RWPE2 (cell line): ENCODE data around the gene CDH12.

Experiments used
- ATAC-seq: fragments of 200-7000 bp; cut with Tn5 transposase; 3 replicates; pipeline ENCODE4 v1.9.1; 2021; ENCODE audit warnings: low read depth
- DNase-seq: peaks from one replicate; pipeline ENCODE4 v3.0.0-alpha.2; 2020; ENCODE audit warnings: low spot score
- H3K27ac ChIP-seq: fragments of 450-650 bp; 2 replicates; pipeline ENCODE4 v1.5.1; 2017; ENCODE audit warnings: mild to moderate bottlenecking; ENCODE audit not compliant: poor library complexity, severe bottlenecking
- H3K27me3 ChIP-seq: fragments of 250-450 bp; sonication (Bioruptor Pico); 2 replicates; pipeline ENCODE4 v1.5.1; 2021; ENCODE audit warnings: mild to moderate bottlenecking, moderate library complexity; ENCODE audit not compliant: insufficient read depth, poor library complexity, severe bottlenecking
- H3K36me3 ChIP-seq: fragments of 250-450 bp; sonication (Bioruptor Pico); 2 replicates; pipeline ENCODE4 v1.5.1; 2020; ENCODE audit warnings: low read depth, mild to moderate bottlenecking, moderate library complexity
- H3K4me1 ChIP-seq: fragments of 250-450 bp; sonication (Bioruptor Pico); 2 replicates; pipeline ENCODE4 v1.5.1; 2021; ENCODE audit warnings: mild to moderate bottlenecking, moderate library complexity; ENCODE audit not compliant: insufficient read depth, poor library complexity, severe bottlenecking
- H3K4me3 ChIP-seq: fragments of 250-450 bp; sonication (Bioruptor Pico); 2 replicates; pipeline ENCODE4 v1.5.1; 2021; ENCODE audit warnings: mild to moderate bottlenecking, moderate library complexity; ENCODE audit not compliant: severe bottlenecking
- H3K9me3 ChIP-seq: fragments of 250-450 bp; sonication (Bioruptor Pico); 2 replicates; pipeline ENCODE4 v1.5.1; 2021; ENCODE audit warnings: mild to moderate bottlenecking, moderate library complexity; ENCODE audit not compliant: severe bottlenecking
- TF ChIP-seq, protein P1 (sequence below): fragments of 450-650 bp; IDR thresholded peaks from one replicate; pipeline ENCODE4 v1.5.1; 2017; ENCODE audit warnings: mild to moderate bottlenecking, moderate library complexity; ENCODE audit not compliant: poor library complexity, severe bottlenecking

Gene CDH12

DNA sequence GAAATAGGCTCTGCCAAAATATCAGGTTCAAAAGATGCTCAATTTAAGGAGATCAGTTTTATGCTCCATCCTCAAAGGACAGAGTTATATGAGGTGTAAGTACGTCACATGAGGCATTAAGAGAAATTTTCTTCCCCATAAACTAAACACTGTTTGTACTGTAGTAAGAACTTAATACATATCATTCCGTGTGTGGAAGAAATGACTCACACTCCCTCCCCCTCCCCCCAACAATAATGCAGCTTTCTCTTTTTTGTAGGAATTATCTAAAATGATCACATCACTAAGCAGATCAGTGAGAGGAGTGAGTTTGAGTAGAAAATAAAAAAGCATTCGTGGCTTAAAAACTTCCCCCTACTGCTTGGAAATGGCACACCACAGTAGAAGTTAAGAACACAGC is 2.2 kb downstream of the CDH12 start:
- peaks cover 10% of the 10 kb centered on the region for H3K4me1 ChIP-seq
- H3K36me3 ChIP-seq = no peaks in the 10 kb centered on the region
- no peak for DNase-seq
- no peak overlapping the region for H3K27ac ChIP-seq
- no peak overlapping the region for H3K4me3 ChIP-seq
- H3K27me3 ChIP-seq = peaks cover 50% of the 10 kb centered on the region
- no peak for ATAC-seq
- no peaks in the 10 kb centered on the region for H3K9me3 ChIP-seq
- TF ChIP-seq, protein P1, sequence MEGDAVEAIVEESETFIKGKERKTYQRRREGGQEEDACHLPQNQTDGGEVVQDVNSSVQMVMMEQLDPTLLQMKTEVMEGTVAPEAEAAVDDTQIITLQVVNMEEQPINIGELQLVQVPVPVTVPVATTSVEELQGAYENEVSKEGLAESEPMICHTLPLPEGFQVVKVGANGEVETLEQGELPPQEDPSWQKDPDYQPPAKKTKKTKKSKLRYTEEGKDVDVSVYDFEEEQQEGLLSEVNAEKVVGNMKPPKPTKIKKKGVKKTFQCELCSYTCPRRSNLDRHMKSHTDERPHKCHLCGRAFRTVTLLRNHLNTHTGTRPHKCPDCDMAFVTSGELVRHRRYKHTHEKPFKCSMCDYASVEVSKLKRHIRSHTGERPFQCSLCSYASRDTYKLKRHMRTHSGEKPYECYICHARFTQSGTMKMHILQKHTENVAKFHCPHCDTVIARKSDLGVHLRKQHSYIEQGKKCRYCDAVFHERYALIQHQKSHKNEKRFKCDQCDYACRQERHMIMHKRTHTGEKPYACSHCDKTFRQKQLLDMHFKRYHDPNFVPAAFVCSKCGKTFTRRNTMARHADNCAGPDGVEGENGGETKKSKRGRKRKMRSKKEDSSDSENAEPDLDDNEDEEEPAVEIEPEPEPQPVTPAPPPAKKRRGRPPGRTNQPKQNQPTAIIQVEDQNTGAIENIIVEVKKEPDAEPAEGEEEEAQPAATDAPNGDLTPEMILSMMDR = no peak

DNA sequence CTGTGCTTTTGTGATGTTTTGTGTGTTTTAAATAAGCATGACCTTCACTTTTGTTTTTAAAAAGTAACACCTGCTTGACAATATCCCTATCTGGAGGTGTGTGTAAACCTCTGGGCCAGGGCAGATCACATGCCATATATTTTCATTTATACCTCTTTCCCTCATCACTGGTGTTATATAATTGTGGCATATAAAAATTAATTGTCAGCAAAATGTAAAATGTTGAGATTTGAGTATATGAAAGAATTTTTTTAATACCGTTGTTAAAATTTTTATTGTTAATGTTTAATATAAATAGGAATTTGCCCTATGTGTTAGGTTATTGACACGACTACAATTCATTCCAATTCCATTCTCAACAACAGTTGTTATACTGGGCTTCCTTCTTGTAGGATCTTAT is 6.5 kb downstream of the CDH12 start:
- no peak for ATAC-seq
- TF ChIP-seq, protein P1 = no peak
- no peak for DNase-seq
- H3K9me3 ChIP-seq = no peaks in the 10 kb centered on the region
- H3K27me3 ChIP-seq = peaks cover 12% of the 10 kb centered on the region
- no peak overlapping the region for H3K27ac ChIP-seq
- no peaks in the 10 kb centered on the region for H3K36me3 ChIP-seq
- peaks cover 8% of the 10 kb centered on the region for H3K4me1 ChIP-seq
- no peak overlapping the region for H3K4me3 ChIP-seq

DNA sequence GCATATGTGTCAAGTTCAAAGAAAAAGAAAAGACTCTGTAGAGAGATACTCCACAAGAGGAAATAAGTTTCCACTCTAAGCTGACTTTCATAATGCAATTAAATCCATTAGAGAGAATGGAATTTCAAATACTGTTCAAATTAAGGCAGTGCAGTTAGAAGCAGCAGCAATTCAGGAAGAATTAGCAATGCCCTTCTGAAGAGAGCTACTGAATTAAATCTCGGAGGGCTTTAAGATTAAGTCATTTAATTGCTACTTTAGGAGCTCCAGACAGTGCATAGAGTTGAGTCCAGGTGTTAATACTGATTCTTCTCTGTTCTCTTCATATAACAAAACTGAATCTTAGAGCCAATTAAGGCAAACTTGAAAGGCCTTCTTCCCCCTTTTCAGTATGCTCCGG is 8.5 kb downstream of the CDH12 start:
- no peaks in the 10 kb centered on the region for H3K9me3 ChIP-seq
- TF ChIP-seq, protein P1 = no peak
- no peak for ATAC-seq
- H3K4me3 ChIP-seq = no peak overlapping the region
- no peak overlapping the region for H3K27ac ChIP-seq
- H3K4me1 ChIP-seq = peaks cover 8% of the 10 kb centered on the region
- no peaks in the 10 kb centered on the region for H3K27me3 ChIP-seq
- DNase-seq = no peak
- H3K36me3 ChIP-seq = no peaks in the 10 kb centered on the region

DNA sequence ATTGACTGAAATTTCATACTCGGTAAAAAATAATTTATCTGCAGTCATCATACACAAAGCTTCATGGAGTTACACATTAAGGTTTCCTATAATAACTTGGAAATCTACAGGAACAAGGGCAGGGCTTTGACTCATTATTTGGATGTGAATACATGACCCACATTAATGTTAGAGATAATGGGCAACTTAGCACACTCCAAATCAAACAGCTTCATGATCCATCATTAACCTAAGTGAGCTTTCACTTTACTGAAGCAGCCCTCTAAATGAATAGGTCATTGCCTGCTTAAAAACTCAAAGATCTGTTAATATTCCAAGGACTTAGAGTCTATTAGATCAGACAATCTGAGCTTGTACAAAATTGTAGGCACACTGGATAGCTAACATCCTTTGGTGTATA is 9.0 kb downstream of the CDH12 start:
- H3K27ac ChIP-seq = no peak overlapping the region
- no peaks in the 10 kb centered on the region for H3K9me3 ChIP-seq
- H3K4me1 ChIP-seq = peaks cover 8% of the 10 kb centered on the region
- TF ChIP-seq, protein P1 = no peak
- H3K36me3 ChIP-seq = no peaks in the 10 kb centered on the region
- no peak for ATAC-seq
- H3K4me3 ChIP-seq = no peak overlapping the region
- H3K27me3 ChIP-seq = no peaks in the 10 kb centered on the region
- DNase-seq = no peak

DNA sequence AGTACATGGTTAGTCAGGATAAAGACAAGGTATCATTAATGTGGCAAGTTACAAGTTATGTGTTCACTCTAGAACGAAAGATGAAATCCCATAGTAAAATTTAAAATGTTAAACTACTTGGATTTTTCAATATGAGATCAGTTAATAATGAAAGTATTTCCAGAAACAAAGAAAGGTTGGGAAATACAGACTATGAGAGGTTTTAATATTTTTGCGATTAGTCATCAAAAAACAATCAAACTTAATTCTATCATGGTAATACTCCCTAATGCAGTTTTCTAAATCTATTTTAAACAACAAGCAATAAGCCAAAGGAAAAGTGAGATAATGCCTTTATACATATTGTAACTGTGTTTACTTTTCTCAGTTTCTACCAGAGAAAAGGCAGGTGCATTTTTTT is 10.6 kb downstream of the CDH12 start:
- peak; percentile 42; the same call in 2 of the 3 replicates for ATAC-seq
- Histone ChIP-seq H3K4me1 (peaks cover 8% of the 10 kb centered on the region), H3K36me3 (no peaks in the 10 kb centered on the region), H3K4me3 (no peak overlapping the region), H3K27me3 (no peaks in the 10 kb centered on the region), H3K9me3 (no peaks in the 10 kb centered on the region), H3K27ac (no peak overlapping the region)
- no peak for DNase-seq
- TF ChIP-seq, protein P1 = no peak
